ENCODE data around the gene MVD. TPM values are rescaled to one million over a fixed set of nuclear protein-coding genes. Genes with fewer than 3 reads are reported as not detected.
A peak's percentile ranks its signal among the peaks of the same experiment; 100 is the strongest.

MVD gene
- total and polyA plus RNA-seq, 2 of the 13 experiments (the other 11 are each of a cell fraction or from before 2014, with no cell fraction given): 28.1 to 187 TPM

GRCh38 chr16:88685156-88686061 is 22.5 kb upstream of the MVD start (continued):
- TF ChIP-seq ARID5B (CRISPR knock-in tag; IDR thresholded peaks at IDR 0.05) (0 out of 2 replicates have a peak, but pooled peaks have one; percentile 21), THAP11 (CRISPR knock-in tag; IDR thresholded peaks at IDR 0.05) (no peak), SOX6 (IDR thresholded peaks at IDR 0.05) (no peak), SOX6 (CRISPR knock-in tag; IDR thresholded peaks at IDR 0.05) (0 out of 2 replicates have a peak, but pooled peaks have one; percentile 11), ZNF768 (CRISPR knock-in tag; IDR thresholded peaks at IDR 0.05) (peak; percentile 18; the same call in 1 of the 2 replicates), ZNF281 (CRISPR knock-in tag; IDR thresholded peaks at IDR 0.05; ENCODE audit: borderline replicate concordance) (no peak), TCF12 (IDR thresholded peaks at IDR 0.05) (no peak), TCF12 (CRISPR knock-in tag; IDR thresholded peaks at IDR 0.05) (0 out of 2 replicates have a peak, but pooled peaks have one; percentile 17), CSRNP2 (CRISPR knock-in tag; conservative IDR thresholded peaks at IDR 0.05; ENCODE audit: low read depth) (no peak), CCAR2 (optimal IDR thresholded peaks at IDR 0.05; ENCODE audit: low read depth, low read length) (no peak), GABPB1 (CRISPR knock-in tag; IDR thresholded peaks at IDR 0.05) (peak; percentile 54; the same call in 1 of the 2 replicates), MAX (IDR thresholded peaks at IDR 0.05) (peak; percentile 42; the same call in 1 of the 2 replicates), TRIM24 (CRISPR knock-in tag; IDR thresholded peaks at IDR 0.05) (no peak), HNRNPL (IDR thresholded peaks at IDR 0.05; ENCODE audit: low read depth, low read length) (no peak), JUND (CRISPR knock-in tag; IDR thresholded peaks at IDR 0.05) (no peak), ZNF687 (CRISPR knock-in tag; IDR thresholded peaks at IDR 0.05) (peak; percentile 37)

Measured in HepG2 (cell line).